Astrocyte (in vitro differentiated cells and primary cell): ENCODE results near the gene TRAPPC12. TPM values are rescaled to one million over a fixed set of nuclear protein-coding genes. Genes with fewer than 3 reads are reported as not detected.

Source experiments
- DNase-seq: peaks from one replicate; pipeline ENCODE4 v3.0.0-alpha.2; 2010; ENCODE audit warnings: low read depth
- FAIRE-seq: peaks from 2 replicates; lab custom pipeline; 2011; peaks lifted over from hg19 to GRCh38; lab: Jason Lieb, UNC
- H2AFZ ChIP-seq: 2 replicates; pipeline ENCODE4 v1.6.0; 2012; ENCODE audit warnings: low read depth, low read length, inconsistent platforms
- H3K27ac ChIP-seq: 2 replicates; pipeline ENCODE4 v1.5.1; 2011; ENCODE audit warnings: low read depth, low read length, inconsistent platforms
- H3K27me3 ChIP-seq: 2 replicates; pipeline ENCODE4 v1.6.0; 2011; ENCODE audit warnings: low read length, inconsistent platforms; ENCODE audit not compliant: insufficient read depth
- H3K36me3 ChIP-seq: 2 replicates; pipeline ENCODE4 v1.5.1; 2011; ENCODE audit warnings: low read length, inconsistent platforms; ENCODE audit not compliant: insufficient read depth
- H3K4me1 ChIP-seq: 2 replicates; pipeline ENCODE4 v1.5.1; 2011; ENCODE audit warnings: low read length, inconsistent platforms; ENCODE audit not compliant: insufficient read depth
- H3K4me2 ChIP-seq: 2 replicates; pipeline ENCODE4 v1.6.0; 2012; ENCODE audit warnings: low read length, inconsistent platforms
- H3K4me3 ChIP-seq: 2 replicates; pipeline ENCODE4 v1.5.1; 2011; ENCODE audit warnings: low read depth, mild to moderate bottlenecking, low read length, inconsistent platforms; ENCODE audit not compliant: insufficient read depth
- H3K79me2 ChIP-seq: 2 replicates; pipeline ENCODE4 v1.6.0; 2012; ENCODE audit warnings: mild to moderate bottlenecking, low read length, inconsistent platforms; ENCODE audit not compliant: insufficient read depth
- H3K9ac ChIP-seq: 2 replicates; pipeline ENCODE4 v1.6.0; 2012; ENCODE audit warnings: mild to moderate bottlenecking, low read length, inconsistent platforms
- H3K9me3 ChIP-seq: 2 replicates; pipeline ENCODE4 v1.5.1; 2012; ENCODE audit warnings: low read depth, mild to moderate bottlenecking, low read length, inconsistent platforms; ENCODE audit not compliant: insufficient read depth
- H4K20me1 ChIP-seq: 2 replicates; pipeline ENCODE4 v1.6.0; 2012; ENCODE audit warnings: low read length, inconsistent platforms; ENCODE audit not compliant: insufficient read depth
- H3K27ac Mint-ChIP-seq: one replicate; pipeline ENCODE4 v1.8.0; 2021; ENCODE audit warnings: mild to moderate bottlenecking, mixed read lengths; ENCODE audit not compliant: unreplicated experiment
- H3K27me3 Mint-ChIP-seq: one replicate; pipeline ENCODE4 v1.8.0; 2021; ENCODE audit warnings: low read depth, mixed read lengths; ENCODE audit not compliant: unreplicated experiment
- H3K36me3 Mint-ChIP-seq: one replicate; pipeline ENCODE4 v1.8.0; 2021; ENCODE audit warnings: low read depth, mixed read lengths; ENCODE audit not compliant: unreplicated experiment
- H3K4me1 Mint-ChIP-seq: one replicate; pipeline ENCODE4 v1.8.0; 2021; ENCODE audit warnings: low read depth, mixed read lengths; ENCODE audit not compliant: unreplicated experiment
- H3K4me3 Mint-ChIP-seq: one replicate; pipeline ENCODE4 v1.8.0; 2021; ENCODE audit warnings: mild to moderate bottlenecking, moderate library complexity, mixed read lengths; ENCODE audit not compliant: unreplicated experiment
- H3K9me3 Mint-ChIP-seq: one replicate; pipeline ENCODE4 v1.8.0; 2021; ENCODE audit warnings: mild to moderate bottlenecking, mixed read lengths; ENCODE audit not compliant: unreplicated experiment
- CTCF ChIP-seq: IDR thresholded peaks from 2 replicates; pipeline ENCODE4 v1.5.1; 2011; ENCODE audit warnings: low read depth, mild to moderate bottlenecking, inconsistent platforms, low read length, moderate library complexity; ENCODE audit not compliant: insufficient read depth
- EZH2 ChIP-seq: IDR thresholded peaks from 2 replicates; pipeline ENCODE4 v1.6.1; 2012; ENCODE audit warnings: mild to moderate bottlenecking, low read length, inconsistent platforms; ENCODE audit not compliant: insufficient read depth
- total RNA-seq: library from RNA; stranded (reverse); gene quantifications from 2 replicates; pipeline ENCODE4 v1.2.1, GENCODE V29; 2021

The TRAPPC12 gene
- total RNA-seq, 1 donor from 2014 or later: 62.1 TPM

- H3K79me2 ChIP-seq: peaks cover 34% of the 10 kb centered on the region
- no peak for TF ChIP-seq CTCF
- H3K9me3 Mint-ChIP-seq: no peaks in the 10 kb centered on the region
- H3K27ac Mint-ChIP-seq: no peak overlapping the region
- H3K27me3 ChIP-seq: no peaks in the 10 kb centered on the region
- H3K27me3 Mint-ChIP-seq: no peaks in the 10 kb centered on the region
- peaks cover 26% of the 10 kb centered on the region for H3K36me3 ChIP-seq
- no peaks in the 10 kb centered on the region for H3K36me3 Mint-ChIP-seq
- no peak overlapping the region for H3K4me2 ChIP-seq
- FAIRE-seq (no peak), DNase-seq (no peak)
- no peaks in the 10 kb centered on the region for H3K4me1 Mint-ChIP-seq
- peaks cover 14% of the 10 kb centered on the region for H4K20me1 ChIP-seq
- H3K4me3 ChIP-seq: no peak overlapping the region
- no peak overlapping the region for H3K9ac ChIP-seq
- no peaks in the 10 kb centered on the region for H3K9me3 ChIP-seq
- no peak overlapping the region for H3K4me3 Mint-ChIP-seq
- H3K27ac ChIP-seq: no peak overlapping the region
- H2AFZ ChIP-seq: no peak overlapping the region
- H3K4me1 ChIP-seq: no peaks in the 10 kb centered on the region
These were observed 27.0 kb downstream of the TRAPPC12 start for GRCh38 chr2:3406501-3406900.

GRCh38 chr2:3408781-3409180 is 29.3 kb downstream of the TRAPPC12 start:
- no peaks in the 10 kb centered on the region for H3K9me3 Mint-ChIP-seq
- no peaks in the 10 kb centered on the region for H3K27me3 Mint-ChIP-seq
- H3K79me2 ChIP-seq: peaks cover 37% of the 10 kb centered on the region
- no peak overlapping the region for H3K27ac Mint-ChIP-seq
- H3K4me2 ChIP-seq: no peak overlapping the region
- peaks cover under 1% of the 10 kb centered on the region for H3K36me3 Mint-ChIP-seq
- H4K20me1 ChIP-seq: peaks cover 14% of the 10 kb centered on the region
- no peak overlapping the region for H2AFZ ChIP-seq
- H3K4me3 ChIP-seq: no peak overlapping the region
- DNase-seq: no peak
- H3K4me1 Mint-ChIP-seq: no peaks in the 10 kb centered on the region
- no peak overlapping the region for H3K9ac ChIP-seq
- H3K4me3 Mint-ChIP-seq: no peak overlapping the region
- H3K9me3 ChIP-seq: no peaks in the 10 kb centered on the region
- H3K4me1 ChIP-seq: no peaks in the 10 kb centered on the region
- TF ChIP-seq EZH2: no peak
- TF ChIP-seq CTCF: no peak
- FAIRE-seq: no peak
- no peak overlapping the region for H3K27ac ChIP-seq
- no peaks in the 10 kb centered on the region for H3K27me3 ChIP-seq
- H3K36me3 ChIP-seq: peaks cover 16% of the 10 kb centered on the region

- H3K4me1 Mint-ChIP-seq: no peaks in the 10 kb centered on the region
- FAIRE-seq: no peak
These were observed 30.2 kb downstream of the TRAPPC12 start for GRCh38 chr2:3409627-3410170.

More at GRCh38 chr2:3409627-3410170, 30.2 kb downstream of the TRAPPC12 start:
- H3K27me3 Mint-ChIP-seq: no peaks in the 10 kb centered on the region
- Histone ChIP-seq H3K27me3 (no peaks in the 10 kb centered on the region), H3K4me3 (no peak overlapping the region), H3K9me3 (no peaks in the 10 kb centered on the region), H3K36me3 (peaks cover 16% of the 10 kb centered on the region), H3K9ac (no peak overlapping the region), H3K4me1 (no peaks in the 10 kb centered on the region), H2AFZ (no peak overlapping the region), H4K20me1 (peaks cover 12% of the 10 kb centered on the region), H3K79me2 (peaks cover 33% of the 10 kb centered on the region), H3K4me2 (no peak overlapping the region), H3K27ac (no peak overlapping the region)
- H3K27ac Mint-ChIP-seq: no peak overlapping the region
- H3K36me3 Mint-ChIP-seq: peaks cover 4% of the 10 kb centered on the region
- no peak overlapping the region for H3K4me3 Mint-ChIP-seq
- H3K9me3 Mint-ChIP-seq: no peaks in the 10 kb centered on the region
- no peak for TF ChIP-seq CTCF
- no peak for DNase-seq
